Activated CD4-positive, alpha-beta T cell treated with anti-CD3 and anti-CD28 coated beads for 1 hour (primary cell): ENCODE data around the gene SIK3.
"Not testable (repeated sequence)": the region's sequence is repeated elsewhere in the genome, so short reads cannot be mapped to it uniquely, and the experiment has no call there.

Experiments
- DNase-seq: peaks from one replicate; pipeline ENCODE4 v3.0.0-alpha.2; 2020

The SIK3 gene

DNA sequence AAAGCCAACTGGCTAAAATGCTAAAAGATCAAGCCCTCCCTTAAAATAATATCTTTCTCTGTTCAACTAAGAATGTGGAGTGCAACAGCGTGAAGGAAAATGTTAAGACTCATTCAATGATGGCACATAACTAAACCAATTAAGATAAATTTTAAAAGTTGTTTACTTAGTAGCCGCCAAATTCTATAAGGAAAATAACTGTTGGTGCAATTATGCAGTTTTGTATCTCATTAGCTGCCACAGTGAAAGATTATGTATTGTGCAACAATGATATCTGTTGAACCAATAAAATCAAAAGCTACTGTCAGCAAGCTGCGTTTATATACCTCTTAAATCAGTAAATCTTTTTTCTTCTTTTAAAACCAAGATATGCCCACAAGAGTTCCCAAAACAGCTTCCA, 55.5 kb downstream of the SIK3 start:
- no peak for DNase-seq

GRCh38 chr11:117039900-117040299, 58.3 kb downstream of the SIK3 start:
- DNase-seq, result no peak

DNA sequence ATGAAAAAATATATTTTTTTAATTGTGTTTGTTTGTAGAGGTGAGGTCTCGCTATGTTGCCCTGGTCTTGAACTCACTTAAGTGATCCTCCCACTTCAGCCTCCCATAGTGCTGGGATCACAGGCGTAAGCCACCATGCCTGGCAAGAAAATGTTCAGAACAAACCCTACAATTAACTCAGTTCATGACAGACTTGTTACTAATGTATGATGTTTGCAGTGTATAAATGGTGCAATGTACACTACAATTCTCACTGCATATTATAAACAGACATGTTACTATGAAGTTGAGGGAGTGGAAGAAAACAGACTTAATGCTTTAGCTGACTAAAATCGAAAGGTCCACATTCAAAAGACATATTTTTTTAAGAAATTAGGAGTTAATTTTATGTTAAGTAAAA, 59.0 kb downstream of the SIK3 start:
- DNase-seq, result no peak

GRCh38 chr11:117037975-117038350, 60.3 kb downstream of the SIK3 start:
- DNase-seq, result no peak

GRCh38 chr11:117037279-117037974, 60.8 kb downstream of the SIK3 start:
- no peak for DNase-seq

DNA sequence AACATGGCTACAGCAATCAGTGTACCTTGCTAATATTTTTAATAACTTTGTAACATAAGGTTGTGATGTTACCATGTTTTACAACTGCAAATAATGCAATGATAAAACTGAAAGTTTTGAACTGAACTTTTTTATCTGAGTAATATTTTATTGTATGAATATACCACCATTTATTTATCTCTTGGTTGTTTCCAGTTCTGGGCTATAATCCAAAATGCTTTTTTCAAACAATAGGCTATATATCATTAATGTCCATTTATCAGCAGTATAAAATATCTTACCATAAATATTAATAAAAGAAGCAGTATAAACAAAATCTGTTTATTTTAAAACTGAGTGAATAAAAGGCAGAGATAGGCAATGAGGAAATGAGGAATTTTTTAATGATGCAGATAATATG, 63.3 kb downstream of the SIK3 start:
- no peak for DNase-seq

GRCh38 chr11:117026593-117027330, 71.5 kb downstream of the SIK3 start:
- no peak for DNase-seq

GRCh38 chr11:117023707-117024106, 74.5 kb downstream of the SIK3 start:
- not testable (repeated sequence) for DNase-seq

DNA sequence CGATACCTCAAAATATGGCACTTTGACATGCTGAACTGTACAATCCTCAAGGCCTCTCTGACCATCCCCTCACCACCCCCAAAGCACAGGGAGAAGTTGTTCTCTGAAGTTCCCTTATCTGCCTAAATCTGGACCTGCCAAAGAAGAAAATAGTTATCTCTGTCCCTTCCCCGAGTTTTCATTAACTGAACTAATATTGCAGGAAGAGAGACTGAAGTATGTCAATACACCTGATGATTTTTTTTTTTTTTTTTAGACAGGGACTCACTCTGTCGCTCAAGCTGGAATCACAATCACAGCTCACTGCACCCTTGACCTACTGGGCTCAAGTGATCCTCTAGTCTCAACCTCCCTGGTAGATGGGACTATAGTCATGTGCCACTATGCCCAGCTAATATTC, 75.0 kb downstream of the SIK3 start:
- no peak for DNase-seq

DNA sequence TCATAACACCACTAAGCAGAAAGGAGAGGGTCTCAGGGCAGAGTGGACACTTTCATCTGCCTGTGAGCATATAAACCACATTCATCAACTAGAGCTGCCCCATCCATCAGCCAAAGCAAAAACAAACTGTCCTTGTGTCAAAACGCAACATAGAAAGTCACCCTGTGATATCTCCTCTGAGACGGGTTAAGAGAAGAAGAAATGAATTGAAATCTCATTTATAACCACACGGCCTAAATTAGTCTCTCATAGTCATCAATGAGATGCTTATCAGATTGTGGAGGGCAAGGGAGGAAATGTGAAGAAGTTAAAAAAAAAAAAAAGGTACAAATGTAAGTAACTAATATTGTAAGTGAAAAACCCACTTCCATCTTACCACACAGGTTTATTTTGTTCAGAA, 75.7 kb downstream of the SIK3 start:
- no peak for DNase-seq

DNA sequence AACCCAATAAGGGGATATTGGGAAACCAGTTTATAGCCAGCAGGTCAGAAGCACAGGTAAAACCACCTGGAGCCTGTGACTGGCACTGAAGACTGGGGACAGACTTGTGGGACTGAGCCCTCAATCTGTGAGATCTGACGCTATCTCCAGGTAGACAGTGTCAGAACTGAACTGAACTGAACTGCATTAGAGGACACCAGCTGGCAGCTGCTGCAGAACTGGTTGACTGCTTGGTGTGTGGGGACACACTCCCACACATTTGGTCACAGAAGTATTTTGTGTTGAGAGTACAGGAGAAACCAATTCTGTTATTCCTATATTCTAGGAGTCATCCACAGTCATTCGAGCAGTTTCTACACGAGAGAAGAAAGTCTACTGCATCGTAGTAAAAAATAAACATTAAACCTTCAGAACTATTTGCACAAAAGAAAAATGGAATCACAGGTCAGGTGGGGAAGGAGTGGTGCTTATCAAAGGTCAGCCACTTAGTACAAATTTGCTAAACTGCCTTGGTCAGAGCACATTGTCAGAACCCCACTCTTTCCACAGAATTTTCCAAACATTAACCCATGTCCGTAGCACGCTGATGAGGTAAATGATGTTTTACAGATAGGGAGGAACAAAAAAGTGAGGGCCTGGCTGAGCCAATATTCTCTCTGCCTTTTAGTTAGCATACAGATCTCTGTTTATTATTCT, 77.2 kb downstream of the SIK3 start:
- no peak for DNase-seq

DNA sequence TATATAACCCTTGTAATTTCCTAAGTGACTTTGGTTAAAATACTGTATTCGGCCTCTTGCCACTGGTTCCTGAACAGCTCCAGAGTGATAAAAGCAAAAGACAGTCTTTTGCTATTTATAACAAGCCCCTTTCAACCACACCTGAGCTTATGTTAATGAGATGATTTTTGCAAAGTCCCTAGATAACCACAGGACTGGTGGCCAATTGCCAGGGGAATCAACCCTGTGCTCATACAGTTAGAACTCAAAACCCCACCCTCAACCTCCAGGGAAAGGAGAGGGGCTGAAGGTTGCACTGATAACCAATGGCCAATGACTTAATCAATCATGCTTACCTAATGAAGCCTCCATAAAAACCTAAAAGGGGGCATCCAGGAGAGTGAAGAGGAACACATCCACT, 77.9 kb downstream of the SIK3 start:
- DNase-seq, result no peak

DNA sequence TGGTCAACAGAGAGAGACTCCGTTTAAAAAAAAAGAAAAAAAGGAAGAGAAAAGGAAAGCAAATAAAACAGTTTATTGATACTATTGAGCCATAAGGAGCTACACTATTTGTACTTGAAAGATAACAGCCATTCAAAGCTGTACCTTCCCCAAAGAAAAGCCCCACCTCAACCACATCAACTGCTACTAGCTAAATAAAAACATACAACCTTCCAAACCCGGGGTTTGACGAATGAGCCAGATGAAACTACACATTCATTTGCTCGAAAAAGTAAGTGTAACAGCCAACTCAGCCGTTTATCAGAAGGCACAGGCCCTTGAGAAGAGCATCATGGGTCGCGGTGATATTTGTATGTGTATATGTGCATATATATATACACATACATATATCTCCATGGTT, 78.4 kb downstream of the SIK3 start:
- DNase-seq, result no peak

DNA sequence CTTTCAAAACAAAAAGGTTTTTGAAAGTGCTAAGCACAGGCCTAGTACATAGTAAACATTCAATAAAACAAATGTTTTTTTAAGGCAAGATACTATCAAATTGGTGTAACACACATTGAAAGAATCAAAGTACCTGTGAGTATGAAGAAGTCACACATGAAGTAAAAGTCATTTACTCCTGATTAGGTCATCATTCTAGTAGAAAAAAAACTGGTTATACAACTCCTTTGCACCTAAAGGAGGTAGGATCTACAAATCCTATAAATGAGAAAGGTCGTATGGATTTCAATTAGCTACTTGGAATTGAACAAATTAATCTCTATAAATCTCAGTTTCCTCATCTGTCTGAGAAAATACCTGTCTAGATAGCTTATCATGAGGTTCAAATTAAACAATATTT, 80.8 kb downstream of the SIK3 start:
- DNase-seq, result no peak

DNA sequence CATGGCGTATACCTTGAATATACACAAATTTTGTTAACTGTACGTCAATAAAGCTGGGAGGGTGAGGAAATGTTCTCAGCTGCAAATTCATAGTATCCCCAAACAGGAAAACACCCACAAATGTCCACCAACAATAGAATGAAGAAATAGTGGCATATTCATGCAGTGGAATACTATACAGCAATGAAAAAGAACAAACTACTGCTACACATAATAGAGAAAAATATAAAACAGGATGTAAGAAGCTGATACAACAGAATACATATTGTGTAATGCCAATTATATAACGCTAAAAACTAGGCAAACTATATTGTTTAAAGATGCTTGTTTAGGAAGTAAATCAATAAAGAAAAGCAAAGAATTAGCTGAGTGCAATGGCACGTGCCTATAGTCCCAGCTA, 81.5 kb downstream of the SIK3 start:
- DNase-seq, result no peak

DNA sequence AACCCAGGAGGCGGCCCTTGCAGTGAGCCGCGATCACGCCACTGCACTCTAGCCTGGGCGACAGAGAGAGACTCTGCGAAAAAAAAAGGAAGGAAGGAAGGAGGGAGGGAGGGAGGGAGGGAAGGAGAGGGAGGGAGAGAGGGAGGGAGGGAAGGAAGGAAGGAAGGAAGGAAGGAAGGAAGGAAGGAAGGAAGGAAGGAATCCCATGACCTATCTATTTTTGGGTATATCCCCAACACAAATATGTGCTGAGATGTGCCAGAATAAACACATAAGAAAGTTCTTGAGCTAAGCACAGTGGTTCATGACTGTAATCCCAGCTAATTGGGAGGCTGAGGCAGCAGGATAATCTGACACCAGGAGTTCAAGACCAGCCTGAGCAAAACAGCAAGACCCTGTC, 82.0 kb downstream of the SIK3 start:
- no peak for DNase-seq

DNA sequence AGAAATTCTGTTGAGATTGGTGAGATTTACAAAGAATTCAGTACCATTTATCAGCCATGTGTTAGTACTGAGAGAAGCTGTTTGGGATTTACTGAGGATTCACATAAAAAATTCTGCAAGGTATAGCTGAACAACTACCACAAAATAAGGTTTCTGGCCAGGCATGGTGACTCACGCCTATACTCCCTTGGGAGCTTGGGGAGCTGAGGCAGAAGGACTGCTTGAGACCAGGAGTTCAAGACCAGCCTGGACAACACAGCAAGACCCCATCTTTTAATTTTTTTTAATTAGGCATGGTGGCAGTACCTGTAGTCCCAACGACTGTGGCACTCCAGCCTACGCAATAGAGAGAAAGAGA, 86.7 kb downstream of the SIK3 start:
- DNase-seq, result no peak

GRCh38 chr11:117010808-117011540, 87.3 kb downstream of the SIK3 start:
- no peak for DNase-seq

- no peak for DNase-seq
Measured at GRCh38 chr11:117009905-117010605, 88.2 kb downstream of the SIK3 start.

DNA sequence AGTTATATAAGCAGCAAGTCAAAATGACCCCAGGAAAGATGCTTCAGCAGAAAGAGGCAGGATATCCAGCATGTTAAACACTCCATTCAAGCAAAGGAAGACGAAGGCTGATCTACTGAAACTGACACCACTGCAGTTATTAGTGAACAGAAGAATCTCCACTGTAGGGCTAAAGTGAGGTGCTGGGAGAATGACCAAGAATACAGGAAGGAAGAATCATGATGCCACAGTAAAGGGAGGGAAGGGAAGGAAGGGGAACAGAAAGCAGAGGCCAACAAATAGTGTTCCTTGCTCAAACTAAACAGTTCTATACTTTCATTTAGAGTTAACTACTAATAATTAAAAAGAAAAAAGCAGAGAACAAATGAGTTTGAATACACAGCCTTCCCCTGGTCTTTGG, 92.5 kb downstream of the SIK3 start:
- DNase-seq, result no peak

DNA sequence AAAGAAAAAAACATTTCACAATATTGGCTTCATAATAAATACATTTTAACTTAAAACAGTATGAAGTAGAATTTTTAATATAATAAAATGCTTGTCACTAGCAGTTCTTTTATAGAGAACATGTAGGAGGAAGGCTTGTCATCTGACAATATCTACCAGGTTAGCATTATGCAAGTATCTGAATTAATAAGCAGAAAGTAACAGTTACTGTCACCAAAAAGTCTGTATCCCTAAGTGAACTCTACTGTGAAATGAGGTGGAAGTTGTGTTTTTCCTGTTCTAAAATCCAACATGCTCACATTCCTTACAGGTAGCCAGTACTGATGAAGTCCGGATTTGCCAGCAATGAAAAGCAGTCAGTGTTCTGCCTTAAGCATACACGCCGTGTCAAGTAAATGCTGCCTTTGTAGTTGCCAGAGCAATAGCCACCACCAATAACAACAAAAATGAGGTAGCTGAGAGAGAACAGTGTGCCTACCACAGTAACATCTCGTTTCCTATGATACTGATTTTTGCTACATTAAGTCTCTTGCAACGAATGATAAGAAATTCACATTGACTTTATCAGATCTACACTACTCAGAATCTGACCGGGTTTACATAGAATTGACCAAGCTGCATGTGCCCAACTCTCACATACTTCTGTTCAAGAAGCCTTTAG, 95.5 kb downstream of the SIK3 start:
- DNase-seq, result no peak

DNA sequence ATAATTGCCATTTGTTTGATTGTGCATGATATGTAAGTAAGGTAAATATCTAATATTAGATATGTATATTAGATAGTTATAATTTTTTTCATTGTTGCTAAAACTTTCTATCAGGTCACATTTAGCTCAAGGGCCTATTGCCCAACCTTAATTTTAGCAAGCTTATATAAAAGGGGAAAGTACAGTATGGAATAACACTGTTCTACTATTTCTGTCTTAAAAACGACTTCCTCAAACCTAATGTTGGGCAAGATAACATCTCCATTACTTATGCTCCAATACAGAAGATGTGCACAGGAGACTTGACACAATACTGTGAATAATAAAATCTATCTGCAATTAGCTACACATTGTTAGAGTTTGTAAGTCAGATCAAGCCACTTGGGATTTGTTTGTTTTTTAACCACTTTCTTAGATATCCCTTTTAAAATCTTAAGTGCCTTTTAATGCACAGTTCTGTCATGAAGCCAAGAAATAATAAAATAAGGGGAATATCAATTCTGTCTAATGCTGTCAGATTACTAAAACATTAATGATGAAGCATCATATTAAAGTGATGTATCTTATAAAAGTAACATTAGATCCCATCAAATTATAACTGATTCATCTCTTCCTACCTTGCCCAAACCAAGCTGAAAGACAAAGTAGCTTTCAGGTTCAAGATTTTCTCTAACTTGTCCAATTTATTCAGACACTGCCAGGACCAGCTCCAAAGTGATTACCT, 98.1 kb downstream of the SIK3 start:
- DNase-seq, result no peak
